ENCODE measurements around the gene KCNG4. TPM values are rescaled to one million over a fixed set of nuclear protein-coding genes. Genes with fewer than 3 reads are reported as not detected.

Gene KCNG4
- total and polyA plus RNA-seq, 12 donors: not detected

GRCh38 chr16:84275585-84276151, 35.9 kb upstream of the KCNG4 start:
- Histone ChIP-seq H3K27ac (no peak overlapping the region), H3K4me3 (no peak overlapping the region), H3K4me1 (no peaks in the 10 kb centered on the region), H3K9me3 (no peaks in the 10 kb centered on the region), H3K36me3 (no peaks in the 10 kb centered on the region), H3K27me3 (peaks cover 0 to 34% (median 4%) of the 10 kb centered on the region in 7 donors)
- TF ChIP-seq CTCF (IDR thresholded peaks at IDR 0.05): no peak
- ATAC-seq: no peak
- WGBS, 2 donors: 78 to 87% methylated on average over 6 of the region's 6 CpGs
- no peak for DNase-seq
- intact Hi-C loops (cut with DNase I): loop anchor here in 8 of 10 donors (2.0 to 5.0 kb wide), 4 partner anchors 33 to 209 kb away; no protein-coding TSS in a partner anchor

GRCh38 chr16:84274515-84274914, 34.7 kb upstream of the KCNG4 start:
- intact Hi-C loops (cut with DNase I): no loop called here

DNA sequence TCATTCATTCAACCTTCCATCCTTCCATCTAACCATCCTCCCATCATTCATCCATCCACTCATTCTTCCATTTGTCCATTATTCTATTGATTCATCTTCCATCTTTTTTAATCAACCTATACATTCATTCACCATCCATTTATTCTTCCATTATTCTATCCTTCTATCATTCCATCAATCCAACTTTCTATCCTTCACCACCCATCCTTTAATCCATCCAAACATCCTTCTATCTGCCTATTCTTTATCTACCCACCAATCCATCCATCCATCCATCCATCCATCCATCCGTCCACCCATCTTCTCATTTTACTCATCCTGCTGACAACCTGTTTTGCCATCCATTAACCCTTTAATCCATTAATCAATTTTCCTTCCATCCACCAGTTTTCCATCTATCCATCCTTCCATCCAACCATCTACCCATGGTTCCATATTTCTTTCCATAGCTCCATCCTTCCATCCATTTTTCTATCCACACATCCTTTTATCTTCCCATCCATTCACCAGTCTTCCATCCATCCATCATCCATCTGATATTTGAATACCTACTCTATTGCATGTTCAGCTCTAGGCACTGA, 33.0 kb upstream of the KCNG4 start:
- ATAC-seq (no peak), DNase-seq (no peak)
- intact Hi-C loops (cut with DNase I): no loop called here
- H3K4me3 ChIP-seq: no peak overlapping the region
- H3K27ac ChIP-seq: no peak overlapping the region
- TF ChIP-seq CTCF (IDR thresholded peaks at IDR 0.05): no peak
- H3K36me3 ChIP-seq: no peaks in the 10 kb centered on the region
- H3K9me3 ChIP-seq: no peaks in the 10 kb centered on the region
- 22 to 58% methylated on average over 1 of the region's 1 CpG for WGBS, 2 donors
- H3K27me3 ChIP-seq: peaks cover 0 to 38% (median 4%) of the 10 kb centered on the region in 7 donors
- no peaks in the 10 kb centered on the region for H3K4me1 ChIP-seq

More at GRCh38 chr16:84274515-84274914, 34.7 kb upstream of the KCNG4 start:
- Histone ChIP-seq H3K9me3 (no peaks in the 10 kb centered on the region), H3K36me3 (no peaks in the 10 kb centered on the region), H3K4me1 (no peaks in the 10 kb centered on the region), H3K27me3 (peaks cover 0 to 34% (median 4%) of the 10 kb centered on the region in 7 donors), H3K27ac (no peak overlapping the region), H3K4me3 (no peak overlapping the region)
- WGBS, 2 donors: 79 to 92% methylated on average over 9 of the region's 9 CpGs
- DNase-seq (no peak), ATAC-seq (no peak)
- TF ChIP-seq CTCF (IDR thresholded peaks at IDR 0.05): no peak

- no peak for TF ChIP-seq CTCF (IDR thresholded peaks at IDR 0.05)
- no peak for DNase-seq
- Histone ChIP-seq H3K9me3 (no peaks in the 10 kb centered on the region), H3K36me3 (no peaks in the 10 kb centered on the region), H3K4me1 (no peaks in the 10 kb centered on the region), H3K27me3 (peaks cover 0 to 40% (median 4%) of the 10 kb centered on the region in 7 donors), H3K27ac (no peak overlapping the region), H3K4me3 (no peak overlapping the region)
- ATAC-seq: no peak
- intact Hi-C loops (cut with DNase I): no loop called here
- 63 to 72% methylated on average over 4 of the region's 4 CpGs for WGBS, 2 donors
Observed at GRCh38 chr16:84271866-84272265, 32.1 kb upstream of the KCNG4 start.
